ENCODE results near the gene USP3. TPM values are rescaled to one million over a fixed set of nuclear protein-coding genes. Genes with fewer than 3 reads are reported as not detected.

The USP3 gene
- total and polyA plus RNA-seq, 2 donors (not counting 3 experiments of a cell fraction or from before 2014, with no cell fraction given): 18.8 to 52.4 TPM

GRCh38 chr15:63457379-63457778, 47.0 kb upstream of the USP3 start:
- no peak overlapping the region for H2AFZ ChIP-seq (ENCODE audit: low read depth, low read length)
- no peak overlapping the region for H3K27ac ChIP-seq (ENCODE audit: insufficient read depth, low read depth, low read length)
- no peaks in the 10 kb centered on the region for H3K9me3 ChIP-seq (replicated peaks; ENCODE audit: control insufficient read depth, insufficient read depth, low read length)
- FAIRE-seq: no peak
- no peak overlapping the region for H3K4me3 ChIP-seq (replicated peaks in 1 of 3; ENCODE audit: insufficient read depth in 1 of 3, low read depth in 1 of 3, low read length in 3 of 3)
- H3K9me1 ChIP-seq (replicated peaks; ENCODE audit: control insufficient read depth, extremely low read depth, insufficient read depth, low read length): no peaks in the 10 kb centered on the region
- H3K4me2 ChIP-seq (ENCODE audit: insufficient read depth, low read length): no peak overlapping the region
- peaks cover 9% of the 10 kb centered on the region for H3K4me1 ChIP-seq (ENCODE audit: control insufficient read depth, extremely low read depth, insufficient read depth, low read length)
- no peaks in the 10 kb centered on the region for H4K20me1 ChIP-seq (replicated peaks; ENCODE audit: control insufficient read depth, extremely low read depth, insufficient read depth, low read length)
- dilution Hi-C loops (cut with MboI; ENCODE audit: extremely low pct_ligation_motif_present, low sequenced_read_pairs) (no loop called here), intact Hi-C loops (cut with micrococcal nuclease) (no loop called here)
- TF ChIP-seq, protein P1, sequence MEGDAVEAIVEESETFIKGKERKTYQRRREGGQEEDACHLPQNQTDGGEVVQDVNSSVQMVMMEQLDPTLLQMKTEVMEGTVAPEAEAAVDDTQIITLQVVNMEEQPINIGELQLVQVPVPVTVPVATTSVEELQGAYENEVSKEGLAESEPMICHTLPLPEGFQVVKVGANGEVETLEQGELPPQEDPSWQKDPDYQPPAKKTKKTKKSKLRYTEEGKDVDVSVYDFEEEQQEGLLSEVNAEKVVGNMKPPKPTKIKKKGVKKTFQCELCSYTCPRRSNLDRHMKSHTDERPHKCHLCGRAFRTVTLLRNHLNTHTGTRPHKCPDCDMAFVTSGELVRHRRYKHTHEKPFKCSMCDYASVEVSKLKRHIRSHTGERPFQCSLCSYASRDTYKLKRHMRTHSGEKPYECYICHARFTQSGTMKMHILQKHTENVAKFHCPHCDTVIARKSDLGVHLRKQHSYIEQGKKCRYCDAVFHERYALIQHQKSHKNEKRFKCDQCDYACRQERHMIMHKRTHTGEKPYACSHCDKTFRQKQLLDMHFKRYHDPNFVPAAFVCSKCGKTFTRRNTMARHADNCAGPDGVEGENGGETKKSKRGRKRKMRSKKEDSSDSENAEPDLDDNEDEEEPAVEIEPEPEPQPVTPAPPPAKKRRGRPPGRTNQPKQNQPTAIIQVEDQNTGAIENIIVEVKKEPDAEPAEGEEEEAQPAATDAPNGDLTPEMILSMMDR (IDR thresholded peaks at IDR 0.05; ENCODE audit: extremely low read depth in 1 of 2, insufficient read depth in 1 of 2, low read depth in 1 of 2, low read length in 2 of 2): no peak
- TF ChIP-seq POLR2AphosphoS5 (IDR thresholded peaks at IDR 0.05; ENCODE audit: insufficient read depth, low read depth, low read length) (no peak), MYC (IDR thresholded peaks at IDR 0.05; ENCODE audit: low read depth, low read length) (no peak), MAX (IDR thresholded peaks at IDR 0.05; ENCODE audit: insufficient read depth, insufficient read length) (no peak), GATA2 (IDR thresholded peaks at IDR 0.05; ENCODE audit: insufficient read depth, insufficient read length, low read depth, low read length) (no peak), POLR2A (IDR thresholded peaks at IDR 0.05; ENCODE audit: low read depth, low read length) (no peak), EZH2 (IDR thresholded peaks at IDR 0.05; ENCODE audit: borderline replicate concordance, low read depth, low read length, severe bottlenecking) (no peak), FOS (IDR thresholded peaks at IDR 0.05; ENCODE audit: borderline replicate concordance, insufficient read depth, low read length) (no peak), JUN (IDR thresholded peaks at IDR 0.05; ENCODE audit: borderline replicate concordance, insufficient read depth, insufficient read length, low read depth) (no peak)
- H3K9ac ChIP-seq (replicated peaks; ENCODE audit: extremely low read depth, insufficient read depth, low read length): no peak overlapping the region
- BruUV-seq (replicated peaks): no TSS peak
- no peaks in the 10 kb centered on the region for H3K79me2 ChIP-seq (ENCODE audit: control insufficient read depth, insufficient read depth, low read length)
- POLR2A ChIA-PET: no interaction called here
- H3K27me3 ChIP-seq (ENCODE audit: control insufficient read depth in 2 of 2, insufficient read depth in 2 of 2, low read length in 2 of 2): peaks cover 0 to 2% of the 10 kb centered on the region in 2 experiments
- CTCF ChIA-PET: interaction anchor here (1.9 kb wide), 1 partner anchor 10 kb away, joined by 8 read pairs; no protein-coding TSS in a partner anchor
- no peak for DNase-seq (ENCODE audit: low read depth, low spot score)
- no peaks in the 10 kb centered on the region for H3K36me3 ChIP-seq (ENCODE audit: control insufficient read depth in 2 of 2, extremely low read depth in 1 of 2, insufficient read depth in 2 of 2, low read length in 2 of 2)

All from endothelial cell of umbilical vein (primary cell).